HCT116 (cell line): ENCODE results near the gene DPP10.

Experiments
- CEBPB ChIP-seq: IDR thresholded peaks from 2 replicates; pipeline ENCODE4 v1.6.1; 2012; ENCODE audit warnings: low read depth
- EZH2 ChIP-seq: fragments of 200-600 bp; sonication (generic); IDR thresholded peaks from 2 replicates; pipeline ENCODE4 v1.6.1; 2017; ENCODE audit warnings: antibody characterized with exemption, mixed run types
- EZH2phosphoT487 ChIP-seq: fragments of 200-600 bp; IDR thresholded peaks from 2 replicates; pipeline ENCODE4 v1.6.1; 2018; ENCODE audit warnings: antibody characterized with exemption, borderline replicate concordance
- POLR2A ChIP-seq: IDR thresholded peaks from 2 replicates; pipeline ENCODE4 v1.7.0; 2011; ENCODE audit warnings: borderline replicate concordance; ENCODE audit not compliant: insufficient read depth, insufficient read length; ENCODE audit errors: extremely low read depth
- POLR2AphosphoS5 ChIP-seq: IDR thresholded peaks from 2 replicates; pipeline ENCODE4 v1.6.1; 2011; ENCODE audit warnings: mild to moderate bottlenecking, low read depth, low read length, moderate library complexity
- RAD21 ChIP-seq: IDR thresholded peaks from 2 replicates; pipeline ENCODE4 v1.6.1; 2012; ENCODE audit warnings: low read depth, mild to moderate bottlenecking
- SP1 ChIP-seq: IDR thresholded peaks from 2 replicates; pipeline ENCODE4 v1.6.1; 2012; ENCODE audit warnings: low read depth
- SRF ChIP-seq: IDR thresholded peaks from 2 replicates; pipeline ENCODE4 v1.6.1; 2012; ENCODE audit warnings: low read depth
- YY1 ChIP-seq: IDR thresholded peaks from 2 replicates; pipeline ENCODE4 v1.6.1; 2011; ENCODE audit warnings: low read length, low read depth, moderate library complexity, mild to moderate bottlenecking; ENCODE audit not compliant: insufficient replicate concordance; ENCODE audit errors: extremely low read depth
- ZFX ChIP-seq: fragments of 450-650 bp; IDR thresholded peaks from 2 replicates; pipeline ENCODE4 v1.6.1; 2017
- ZNF274 ChIP-seq: fragments of 200-500 bp; sonication (Bioruptor generic); IDR thresholded peaks from 2 replicates; pipeline ENCODE4 v1.6.1; 2014; ENCODE audit warnings: mild to moderate bottlenecking, low read depth, low read length, inconsistent platforms
- TF ChIP-seq, protein P1 (sequence below), 3 experiments: fragments of 200-600 bp in 1 of 3; sonication (generic) in 1 of 3; IDR thresholded peaks in 2 of 3; conservative IDR thresholded peaks in 1 of 3; 2 replicates each; pipeline ENCODE4 v1.5.1; 2012 to 2017; ENCODE audit warnings: low read depth in 2 of 3, low read length in 2 of 3, antibody characterized with exemption in 1 of 3, borderline replicate concordance in 1 of 3, control low read depth in 1 of 3, mild to moderate bottlenecking in 1 of 3, mixed read lengths in 1 of 3, mixed run types in 1 of 3, moderate library complexity in 1 of 3; ENCODE audit not compliant: insufficient read depth in 1 of 3
- TF ChIP-seq, protein P2 (sequence below): IDR thresholded peaks from 2 replicates; pipeline ENCODE4 v1.6.1; 2012

DNA sequence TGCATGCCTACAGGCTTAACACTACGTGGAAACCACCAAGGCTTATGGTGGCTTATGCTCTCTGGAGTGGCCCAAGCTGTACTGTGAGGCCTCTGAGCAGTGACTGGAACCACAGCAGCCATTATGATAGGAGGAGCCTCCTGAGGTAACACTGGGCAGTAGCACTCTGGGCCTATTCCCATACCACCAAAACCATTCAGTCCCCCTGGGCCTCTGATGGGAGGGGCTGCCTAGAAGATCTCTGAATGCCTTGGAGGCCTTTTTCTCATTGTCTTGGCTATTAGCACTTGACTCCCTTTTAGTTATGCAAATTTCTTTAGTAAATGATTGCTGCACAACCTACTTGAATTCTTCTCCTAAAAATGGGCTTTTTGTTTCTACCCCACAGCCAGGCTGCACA is 985.0 kb downstream of the DPP10 start:
- TF ChIP-seq, protein P1, sequence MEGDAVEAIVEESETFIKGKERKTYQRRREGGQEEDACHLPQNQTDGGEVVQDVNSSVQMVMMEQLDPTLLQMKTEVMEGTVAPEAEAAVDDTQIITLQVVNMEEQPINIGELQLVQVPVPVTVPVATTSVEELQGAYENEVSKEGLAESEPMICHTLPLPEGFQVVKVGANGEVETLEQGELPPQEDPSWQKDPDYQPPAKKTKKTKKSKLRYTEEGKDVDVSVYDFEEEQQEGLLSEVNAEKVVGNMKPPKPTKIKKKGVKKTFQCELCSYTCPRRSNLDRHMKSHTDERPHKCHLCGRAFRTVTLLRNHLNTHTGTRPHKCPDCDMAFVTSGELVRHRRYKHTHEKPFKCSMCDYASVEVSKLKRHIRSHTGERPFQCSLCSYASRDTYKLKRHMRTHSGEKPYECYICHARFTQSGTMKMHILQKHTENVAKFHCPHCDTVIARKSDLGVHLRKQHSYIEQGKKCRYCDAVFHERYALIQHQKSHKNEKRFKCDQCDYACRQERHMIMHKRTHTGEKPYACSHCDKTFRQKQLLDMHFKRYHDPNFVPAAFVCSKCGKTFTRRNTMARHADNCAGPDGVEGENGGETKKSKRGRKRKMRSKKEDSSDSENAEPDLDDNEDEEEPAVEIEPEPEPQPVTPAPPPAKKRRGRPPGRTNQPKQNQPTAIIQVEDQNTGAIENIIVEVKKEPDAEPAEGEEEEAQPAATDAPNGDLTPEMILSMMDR (IDR thresholded peaks at IDR 0.05 in 2 of 3, conservative IDR thresholded peaks at IDR 0.05 in 1 of 3; ENCODE audit: borderline replicate concordance in 1 of 3, insufficient read depth in 1 of 3, low read depth in 2 of 3, low read length in 2 of 3): no peak
- TF ChIP-seq YY1 (no peak), POLR2A (no peak), CEBPB (no peak), POLR2AphosphoS5 (no peak), RAD21 (no peak), EZH2phosphoT487 (no peak), SP1 (no peak), SRF (no peak), ZNF274 (no peak), EZH2 (no peak), ZFX (no peak)
- TF ChIP-seq, protein P2, sequence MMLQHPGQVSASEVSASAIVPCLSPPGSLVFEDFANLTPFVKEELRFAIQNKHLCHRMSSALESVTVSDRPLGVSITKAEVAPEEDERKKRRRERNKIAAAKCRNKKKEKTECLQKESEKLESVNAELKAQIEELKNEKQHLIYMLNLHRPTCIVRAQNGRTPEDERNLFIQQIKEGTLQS: no peak
